Stimulated activated CD8-positive, alpha-beta memory T cell treated with anti-CD3 and anti-CD28 coated beads, Interleukin-7, amount 100 ng/mL, for 24 hours (primary cell): ENCODE data around the gene COL8A2.

ENCODE experiments used
- DNase-seq: peaks from one replicate; pipeline ENCODE4 v3.0.0-alpha.2; 2020; ENCODE audit warnings: low read depth

The COL8A2 gene

GRCh38 chr1:36135330-36135667 is 10.3 kb upstream of the COL8A2 start:
- no peak for DNase-seq

- DNase-seq = no peak
These were observed 9.7 kb upstream of the COL8A2 start for GRCh38 chr1:36134505-36135329.

GRCh38 chr1:36134031-36134430 is 9.0 kb upstream of the COL8A2 start:
- DNase-seq = no peak

GRCh38 chr1:36133484-36133883 is 8.5 kb upstream of the COL8A2 start:
- no peak for DNase-seq

GRCh38 chr1:36132029-36132428 is 7.0 kb upstream of the COL8A2 start:
- no peak for DNase-seq

GRCh38 chr1:36128905-36129206 is 3.8 kb upstream of the COL8A2 start:
- no peak for DNase-seq

- DNase-seq = no peak
These were observed 3.3 kb upstream of the COL8A2 start for GRCh38 chr1:36128126-36128904.

- DNase-seq = no peak
These were observed 1.9 kb upstream of the COL8A2 start for GRCh38 chr1:36126797-36127500.

GRCh38 chr1:36126005-36126716 is 1.1 kb upstream of the COL8A2 start:
- no peak for DNase-seq

GRCh38 chr1:36124404-36125128 is 456 bp downstream of the COL8A2 start:
- no peak for DNase-seq

- no peak for DNase-seq
These were observed 1.7 kb downstream of the COL8A2 start for GRCh38 chr1:36123356-36123755.

GRCh38 chr1:36122062-36123030 is 2.7 kb downstream of the COL8A2 start:
- no peak for DNase-seq

- DNase-seq = no peak
These were observed 5.6 kb downstream of the COL8A2 start for GRCh38 chr1:36119456-36119855.

GRCh38 chr1:36118447-36119204 is 6.4 kb downstream of the COL8A2 start:
- no peak for DNase-seq

GRCh38 chr1:36116901-36117300 is 8.1 kb downstream of the COL8A2 start:
- DNase-seq = no peak

- no peak for DNase-seq
These were observed 9.1 kb downstream of the COL8A2 start for GRCh38 chr1:36115931-36116330.

- DNase-seq = no peak
These were observed 9.8 kb downstream of the COL8A2 start for GRCh38 chr1:36115200-36115669.

- no peak for DNase-seq
These were observed 10.7 kb downstream of the COL8A2 start for GRCh38 chr1:36114371-36114770.

- DNase-seq = no peak
These were observed 12.2 kb downstream of the COL8A2 start for GRCh38 chr1:36112823-36113222.

GRCh38 chr1:36111151-36111550 is 13.9 kb downstream of the COL8A2 start:
- DNase-seq = no peak
